ENCODE measurements around the gene SELPLG. TPM values are rescaled to one million over a fixed set of nuclear protein-coding genes. Genes with fewer than 3 reads are reported as not detected.

The SELPLG gene
- total RNA-seq, 1 experiment from 2014 or later = 1.7 TPM

Other genes starting within 250 kb of the SELPLG start
- gene FICD, start 118.6 kb downstream of the SELPLG start, total RNA-seq (2014; rRNA removed; shearing (Covaris generic)) = 3.5 and 3.6 TPM in 2 replicates
- 32.5 and 37.6 TPM in 2 replicates for gene SART3, start 72.7 kb downstream of the SELPLG start, total RNA-seq (2014; rRNA removed; shearing (Covaris generic))
- 120 and 127 TPM in 2 replicates for gene ISCU, start 71.3 kb downstream of the SELPLG start, total RNA-seq (2014; rRNA removed; shearing (Covaris generic))
- gene TMEM119, start 35.8 kb downstream of the SELPLG start, total RNA-seq (2014; rRNA removed; shearing (Covaris generic)) = 173 and 232 TPM in 2 replicates
- gene CORO1C, start 97.6 kb upstream of the SELPLG start, total RNA-seq (2014; rRNA removed; shearing (Covaris generic)) = 84.3 and 91.2 TPM in 2 replicates
- gene SSH1, start 223.7 kb upstream of the SELPLG start, total RNA-seq (2014; rRNA removed; shearing (Covaris generic)) = 21.1 and 23.7 TPM in 2 replicates
- not detected in 2 replicates for gene DAO, start 246.2 kb upstream of the SELPLG start, total RNA-seq (2014; rRNA removed; shearing (Covaris generic))